ENCODE results near the gene PTTG1IP. TPM values are rescaled to one million over a fixed set of nuclear protein-coding genes. Genes with fewer than 3 reads are reported as not detected.

Gene PTTG1IP
- total and polyA plus RNA-seq, 4 donors = 163 to 235 (median 222) TPM

GRCh38 chr21:44855572-44855971 lies 17.9 kb downstream of the PTTG1IP start:
- no peak for DNase-seq (ENCODE audit: low read depth in 4 of 6, low spot score in 6 of 6)
- H3K27me3 ChIP-seq (ENCODE audit: control insufficient read depth, insufficient read depth, low read length) = no peaks in the 10 kb centered on the region
- H3K36me3 ChIP-seq (ENCODE audit: control insufficient read depth, insufficient read depth, low read length) = peaks cover 83% of the 10 kb centered on the region
- no peak overlapping the region for H3K27ac ChIP-seq (ENCODE audit: low read depth, low read length)
- H3K9me3 ChIP-seq (ENCODE audit: control insufficient read depth, insufficient read depth, low read length) = no peaks in the 10 kb centered on the region
- H3K4me3 ChIP-seq (ENCODE audit: low read depth, low read length) = no peak overlapping the region
- WGBS (ENCODE audit: insufficient coverage) = 98% methylated on average over 14 of the region's 14 CpGs
- no peaks in the 10 kb centered on the region for H3K4me1 ChIP-seq (ENCODE audit: control insufficient read depth, insufficient read depth, low read length)

- H3K9me3 ChIP-seq (ENCODE audit: control insufficient read depth, insufficient read depth, low read length) = no peaks in the 10 kb centered on the region
- 88% methylated on average over 31 of the region's 31 CpGs for WGBS (ENCODE audit: insufficient coverage)
- H3K36me3 ChIP-seq (ENCODE audit: control insufficient read depth, insufficient read depth, low read length) = peaks cover 83% of the 10 kb centered on the region
- H3K27me3 ChIP-seq (ENCODE audit: control insufficient read depth, insufficient read depth, low read length) = no peaks in the 10 kb centered on the region
- H3K27ac ChIP-seq (ENCODE audit: low read depth, low read length) = no peak overlapping the region
- H3K4me3 ChIP-seq (ENCODE audit: low read depth, low read length) = no peak overlapping the region
- DNase-seq (ENCODE audit: low read depth in 4 of 6, low spot score in 6 of 6) = no peak
- no peaks in the 10 kb centered on the region for H3K4me1 ChIP-seq (ENCODE audit: control insufficient read depth, insufficient read depth, low read length)
These were observed 18.6 kb downstream of the PTTG1IP start for GRCh38 chr21:44854664-44855446.

- no peak overlapping the region for H3K27ac ChIP-seq (ENCODE audit: low read depth, low read length)
- H3K36me3 ChIP-seq (ENCODE audit: control insufficient read depth, insufficient read depth, low read length) = peaks cover 83% of the 10 kb centered on the region
- H3K27me3 ChIP-seq (ENCODE audit: control insufficient read depth, insufficient read depth, low read length) = no peaks in the 10 kb centered on the region
- 88% methylated on average over 4 of the region's 14 CpGs for WGBS (ENCODE audit: insufficient coverage)
- H3K9me3 ChIP-seq (ENCODE audit: control insufficient read depth, insufficient read depth, low read length) = no peaks in the 10 kb centered on the region
- no peak overlapping the region for H3K4me3 ChIP-seq (ENCODE audit: low read depth, low read length)
- no peaks in the 10 kb centered on the region for H3K4me1 ChIP-seq (ENCODE audit: control insufficient read depth, insufficient read depth, low read length)
- DNase-seq (ENCODE audit: low read depth in 4 of 6, low spot score in 6 of 6) = no peak
These were observed 19.2 kb downstream of the PTTG1IP start for GRCh38 chr21:44854391-44854663.

GRCh38 chr21:44853601-44854390 lies 19.7 kb downstream of the PTTG1IP start:
- WGBS (ENCODE audit: insufficient coverage) = 93% methylated on average over 29 of the region's 34 CpGs
- Histone ChIP-seq H3K4me3 (ENCODE audit: low read depth, low read length) (no peak overlapping the region), H3K9me3 (ENCODE audit: control insufficient read depth, insufficient read depth, low read length) (no peaks in the 10 kb centered on the region), H3K27me3 (ENCODE audit: control insufficient read depth, insufficient read depth, low read length) (no peaks in the 10 kb centered on the region), H3K27ac (ENCODE audit: low read depth, low read length) (no peak overlapping the region), H3K36me3 (ENCODE audit: control insufficient read depth, insufficient read depth, low read length) (peaks cover 83% of the 10 kb centered on the region), H3K4me1 (ENCODE audit: control insufficient read depth, insufficient read depth, low read length) (no peaks in the 10 kb centered on the region)
- DNase-seq (ENCODE audit: low read depth in 4 of 6, low spot score in 6 of 6) = no peak

- Histone ChIP-seq H3K4me3 (ENCODE audit: low read depth, low read length) (no peak overlapping the region), H3K4me1 (ENCODE audit: control insufficient read depth, insufficient read depth, low read length) (peaks cover 13% of the 10 kb centered on the region), H3K9me3 (ENCODE audit: control insufficient read depth, insufficient read depth, low read length) (no peaks in the 10 kb centered on the region), H3K36me3 (ENCODE audit: control insufficient read depth, insufficient read depth, low read length) (peaks cover 79% of the 10 kb centered on the region), H3K27me3 (ENCODE audit: control insufficient read depth, insufficient read depth, low read length) (no peaks in the 10 kb centered on the region), H3K27ac (ENCODE audit: low read depth, low read length) (no peak overlapping the region)
- WGBS (ENCODE audit: insufficient coverage) = 89% methylated on average over 19 of the region's 26 CpGs
- no peak for DNase-seq (ENCODE audit: low read depth in 4 of 6, low spot score in 6 of 6)
These were observed 22.4 kb downstream of the PTTG1IP start for GRCh38 chr21:44850905-44851657.

GRCh38 chr21:44850208-44850800 lies 23.2 kb downstream of the PTTG1IP start:
- peaks cover 20% of the 10 kb centered on the region for H3K4me1 ChIP-seq (ENCODE audit: control insufficient read depth, insufficient read depth, low read length)
- no peak for DNase-seq (ENCODE audit: low read depth in 4 of 6, low spot score in 6 of 6)
- H3K9me3 ChIP-seq (ENCODE audit: control insufficient read depth, insufficient read depth, low read length) = no peaks in the 10 kb centered on the region
- peaks cover 71% of the 10 kb centered on the region for H3K36me3 ChIP-seq (ENCODE audit: control insufficient read depth, insufficient read depth, low read length)
- WGBS (ENCODE audit: insufficient coverage) = 97% methylated on average over 12 of the region's 20 CpGs
- no peak overlapping the region for H3K27ac ChIP-seq (ENCODE audit: low read depth, low read length)
- H3K4me3 ChIP-seq (ENCODE audit: low read depth, low read length) = no peak overlapping the region
- H3K27me3 ChIP-seq (ENCODE audit: control insufficient read depth, insufficient read depth, low read length) = peaks cover 4% of the 10 kb centered on the region

GRCh38 chr21:44849616-44850130 lies 23.8 kb downstream of the PTTG1IP start:
- 92% methylated on average over 11 of the region's 12 CpGs for WGBS (ENCODE audit: insufficient coverage)
- H3K27me3 ChIP-seq (ENCODE audit: control insufficient read depth, insufficient read depth, low read length) = peaks cover 4% of the 10 kb centered on the region
- H3K27ac ChIP-seq (ENCODE audit: low read depth, low read length) = no peak overlapping the region
- no peak overlapping the region for H3K4me3 ChIP-seq (ENCODE audit: low read depth, low read length)
- no peak for DNase-seq (ENCODE audit: low read depth in 4 of 6, low spot score in 6 of 6)
- H3K4me1 ChIP-seq (ENCODE audit: control insufficient read depth, insufficient read depth, low read length) = peaks cover 20% of the 10 kb centered on the region
- no peaks in the 10 kb centered on the region for H3K9me3 ChIP-seq (ENCODE audit: control insufficient read depth, insufficient read depth, low read length)
- H3K36me3 ChIP-seq (ENCODE audit: control insufficient read depth, insufficient read depth, low read length) = peaks cover 65% of the 10 kb centered on the region

GRCh38 chr21:44848821-44849521 lies 24.5 kb downstream of the PTTG1IP start:
- Histone ChIP-seq H3K9me3 (ENCODE audit: control insufficient read depth, insufficient read depth, low read length) (no peaks in the 10 kb centered on the region), H3K4me1 (ENCODE audit: control insufficient read depth, insufficient read depth, low read length) (peaks cover 20% of the 10 kb centered on the region), H3K27ac (ENCODE audit: low read depth, low read length) (no peak overlapping the region), H3K4me3 (ENCODE audit: low read depth, low read length) (no peak overlapping the region), H3K36me3 (ENCODE audit: control insufficient read depth, insufficient read depth, low read length) (peaks cover 58% of the 10 kb centered on the region), H3K27me3 (ENCODE audit: control insufficient read depth, insufficient read depth, low read length) (peaks cover 4% of the 10 kb centered on the region)
- 94% methylated on average over 36 of the region's 36 CpGs for WGBS (ENCODE audit: insufficient coverage)
- no peak for DNase-seq (ENCODE audit: low read depth in 4 of 6, low spot score in 6 of 6)
